CD4-positive, alpha-beta T cell treated with Interleukin-6 at 100 ng/mL for 8 hours (primary cell): Measurements from ENCODE around the gene TBC1D25.
A peak's percentile ranks its signal among the peaks of the same experiment; 100 is the strongest.

Experiments
- DNase-seq: peaks from one replicate; pipeline ENCODE4 v3.0.0-alpha.2; 2020; ENCODE audit warnings: mixed read lengths, low spot score

TBC1D25 gene

GRCh38 chrX:48539345-48540027 lies at the start of gene TBC1D25:
TBC1D25 (plus strand) TSS chrX:48539714; CDS start chrX:48539798, 84 bp downstream.
- peak; percentile 98 for DNase-seq

- DNase-seq = no peak
These were observed 49.6 kb upstream of the TBC1D25 start for GRCh38 chrX:48489892-48490291.

- DNase-seq = no peak
These were observed 48.9 kb upstream of the TBC1D25 start for GRCh38 chrX:48490661-48491060.

- no peak for DNase-seq
These were observed 47.7 kb upstream of the TBC1D25 start for GRCh38 chrX:48491809-48492208.

- DNase-seq = no peak
These were observed 47.1 kb upstream of the TBC1D25 start for GRCh38 chrX:48492293-48492910.

- no peak for DNase-seq
These were observed 45.6 kb upstream of the TBC1D25 start for GRCh38 chrX:48493890-48494364.

- no peak for DNase-seq
These were observed 42.9 kb upstream of the TBC1D25 start for GRCh38 chrX:48496660-48497059.

- DNase-seq = no peak
These were observed 41.6 kb upstream of the TBC1D25 start for GRCh38 chrX:48497871-48498270.

GRCh38 chrX:48498374-48498809 lies 41.1 kb upstream of the TBC1D25 start:
- DNase-seq = no peak

GRCh38 chrX:48504261-48504660 lies 35.3 kb upstream of the TBC1D25 start:
- no peak for DNase-seq

- DNase-seq = no peak
These were observed 34.0 kb upstream of the TBC1D25 start for GRCh38 chrX:48505481-48505880.

GRCh38 chrX:48507246-48507645 lies 32.3 kb upstream of the TBC1D25 start:
- DNase-seq = no peak

GRCh38 chrX:48508400-48509244 lies 30.9 kb upstream of the TBC1D25 start, which contains the start of gene PORCN:
PORCN (plus strand) TSS chrX:48508992; CDS start chrX:48509821, 829 bp downstream.
- DNase-seq = peak; percentile 73

- no peak for DNase-seq
These were observed 30.3 kb upstream of the TBC1D25 start for GRCh38 chrX:48509245-48509590.

GRCh38 chrX:48509619-48510018 lies 29.9 kb upstream of the TBC1D25 start:
- no peak for DNase-seq

- DNase-seq = no peak
These were observed 28.0 kb upstream of the TBC1D25 start for GRCh38 chrX:48511560-48511959.

GRCh38 chrX:48512371-48512935 lies 27.1 kb upstream of the TBC1D25 start:
- DNase-seq = no peak

- DNase-seq = no peak
These were observed 25.8 kb upstream of the TBC1D25 start for GRCh38 chrX:48513670-48514069.

GRCh38 chrX:48514126-48514806 lies 25.2 kb upstream of the TBC1D25 start:
- no peak for DNase-seq

- DNase-seq = no peak
These were observed 24.6 kb upstream of the TBC1D25 start for GRCh38 chrX:48514868-48515460.

GRCh38 chrX:48515842-48516241 lies 23.7 kb upstream of the TBC1D25 start:
- no peak for DNase-seq
